ENCODE data around the gene RNF146. TPM values are rescaled to one million over a fixed set of nuclear protein-coding genes. Genes with fewer than 3 reads are reported as not detected.

Gene RNF146
- total RNA-seq, 1 donor from 2014 or later = 15.8 TPM

Other genes starting within 250 kb of the RNF146 start
- 1.6 TPM for gene RSPO3, start 148.2 kb upstream of the RNF146 start, total RNA-seq
- 36.6 TPM for gene ECHDC1, start 76.7 kb downstream of the RNF146 start, total RNA-seq
- 0.13 TPM for gene KIAA0408, start 192.5 kb downstream of the RNF146 start, total RNA-seq

Measured in left lobe of liver (tissue), 1 donor.